GM18951 (cell line): ENCODE measurements around the gene IL10RB.
A peak's percentile ranks its signal among the peaks of the same experiment; 100 is the strongest.

Experiments
- POLR2A ChIP-seq: IDR thresholded peaks from 4 replicates; pipeline ENCODE4 v1.6.1; 2011; ENCODE audit warnings: mild to moderate bottlenecking; ENCODE audit not compliant: insufficient read length, insufficient read depth; ENCODE audit errors: extremely low read depth
- in situ Hi-C: fragments of 300-500 bp; cut with MboI; formaldehyde crosslinking; loops from one replicate; pipeline ENCODE4 v1.12.0; 2022; ENCODE audit warnings: low sequenced_read_pairs, mixed read lengths, inconsistent platforms; ENCODE audit not compliant: unreplicated experiment

Gene IL10RB

GRCh38 chr21:33324291-33325221 is 58.4 kb downstream of the IL10RB start, which contains the start of gene IFNAR1:
Gene IFNAR1 (plus strand): TSS chr21:33324970. CDS start chr21:33325056, 86 bp downstream.
- in situ Hi-C loops: no loop called here
- TF ChIP-seq POLR2A: peak; percentile 92

- in situ Hi-C loops: no loop called here
- no peak for TF ChIP-seq POLR2A
These were observed 59.3 kb downstream of the IL10RB start for GRCh38 chr21:33325222-33326067.

GRCh38 chr21:33327326-33327725 is 61.2 kb downstream of the IL10RB start:
- in situ Hi-C loops: no loop called here
- TF ChIP-seq POLR2A: no peak

- no peak for TF ChIP-seq POLR2A
- in situ Hi-C loops: no loop called here
These were observed 61.7 kb downstream of the IL10RB start for GRCh38 chr21:33327792-33328433.

GRCh38 chr21:33330726-33331125 is 64.6 kb downstream of the IL10RB start:
- in situ Hi-C loops: no loop called here
- TF ChIP-seq POLR2A: no peak

GRCh38 chr21:33332143-33332542 is 66.0 kb downstream of the IL10RB start:
- in situ Hi-C loops: no loop called here
- no peak for TF ChIP-seq POLR2A

GRCh38 chr21:33334191-33334590 is 68.0 kb downstream of the IL10RB start:
- in situ Hi-C loops: no loop called here

GRCh38 chr21:33334824-33335223 is 68.7 kb downstream of the IL10RB start:
- in situ Hi-C loops: no loop called here
- TF ChIP-seq POLR2A: no peak

More at GRCh38 chr21:33334191-33334590, 68.0 kb downstream of the IL10RB start:
- TF ChIP-seq POLR2A: no peak

- TF ChIP-seq POLR2A: no peak
- in situ Hi-C loops: no loop called here
These were observed 73.0 kb downstream of the IL10RB start for GRCh38 chr21:33339135-33339534.

- no peak for TF ChIP-seq POLR2A
- in situ Hi-C loops: no loop called here
These were observed 73.8 kb downstream of the IL10RB start for GRCh38 chr21:33339918-33340317.

GRCh38 chr21:33345751-33346238 is 79.6 kb downstream of the IL10RB start:
- in situ Hi-C loops: no loop called here
- no peak for TF ChIP-seq POLR2A
